CD4-positive, alpha-beta T cell treated with Interleukin-10 for 1 hour (primary cell): ENCODE results near the gene PGAP3.

Experiments
- DNase-seq: peaks from one replicate; pipeline ENCODE4 v3.0.0-alpha.2; 2020

Gene PGAP3

DNA sequence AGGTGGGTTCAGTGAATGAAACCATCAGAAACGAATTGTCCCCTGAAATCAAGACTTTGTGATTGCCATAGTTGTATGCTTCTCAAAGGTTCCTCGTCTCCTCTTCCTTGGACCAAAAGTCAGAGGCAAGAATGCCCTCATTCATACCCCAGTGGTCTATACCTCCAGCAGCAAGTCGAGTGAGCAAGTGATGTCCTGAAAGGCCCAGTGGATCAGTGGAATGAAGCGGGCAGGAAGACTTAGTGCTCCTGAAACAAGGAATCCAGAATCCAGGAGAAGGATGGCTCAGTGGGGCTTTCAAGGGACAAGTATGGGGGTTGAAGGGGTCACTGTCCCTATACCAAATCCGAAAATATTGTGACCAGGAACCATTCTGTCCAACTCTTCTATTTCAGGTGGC lies 6.7 kb upstream of the PGAP3 start:
- DNase-seq, result no peak

DNA sequence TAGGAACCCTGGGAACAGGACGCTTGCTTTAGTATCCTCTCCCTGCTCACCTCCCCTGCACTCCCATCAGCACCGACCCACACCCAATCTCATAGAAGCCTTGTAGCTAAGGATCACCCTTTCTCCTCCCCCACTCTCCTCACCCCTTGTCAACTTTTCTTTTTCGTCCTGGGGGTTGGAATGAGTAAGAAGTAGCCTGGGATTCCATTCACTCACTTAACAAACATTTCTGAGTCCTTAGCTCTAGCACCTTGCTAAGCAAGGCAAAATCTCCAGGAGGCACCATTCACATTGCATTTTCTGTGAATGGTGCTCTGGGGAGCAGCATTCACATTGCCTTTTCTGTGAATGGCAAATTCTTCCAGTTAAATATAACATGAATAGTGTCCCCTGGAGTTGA lies 1.1 kb upstream of the PGAP3 start:
- DNase-seq, result no peak

DNA sequence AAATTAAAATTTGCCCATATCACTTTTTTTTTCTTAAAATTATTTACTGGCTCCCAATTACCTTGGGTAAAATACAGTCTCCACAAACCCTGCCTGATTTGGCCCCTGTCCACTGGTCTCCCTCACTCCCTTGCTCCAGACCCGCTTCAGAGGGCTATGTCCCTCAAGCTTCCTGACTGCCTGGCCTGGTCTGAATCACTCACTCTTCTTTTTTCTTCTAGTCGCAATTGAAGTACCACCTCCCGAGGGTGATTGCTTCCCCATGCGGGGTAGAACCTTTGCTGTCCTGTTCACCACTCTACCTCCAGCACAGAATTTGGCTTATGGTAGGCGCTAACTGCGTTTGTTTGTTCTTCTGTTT lies 598 bp upstream of the PGAP3 start:
- DNase-seq, result no peak

DNA sequence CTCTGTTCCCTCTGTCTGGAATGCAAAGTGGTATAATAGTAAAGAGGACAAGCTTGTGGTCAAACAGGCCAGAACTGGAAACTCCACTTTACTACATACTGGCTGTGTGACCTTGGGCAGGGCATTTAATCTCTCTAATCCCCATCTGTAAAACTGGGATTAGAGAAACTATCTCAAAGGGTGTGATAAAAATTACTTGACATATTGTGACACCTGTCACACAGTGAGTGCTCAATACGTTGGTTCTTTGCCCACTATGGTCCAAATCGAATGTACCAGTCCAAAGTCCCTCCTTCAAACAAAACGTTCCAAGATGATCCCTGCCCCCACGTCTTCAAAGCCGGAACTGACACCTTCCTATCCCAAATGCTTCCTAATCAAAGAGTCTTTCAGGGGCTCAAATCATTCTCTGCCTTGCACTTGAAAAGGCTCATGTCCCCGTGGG lies 734 bp downstream of the PGAP3 start:
- no peak for DNase-seq

DNA sequence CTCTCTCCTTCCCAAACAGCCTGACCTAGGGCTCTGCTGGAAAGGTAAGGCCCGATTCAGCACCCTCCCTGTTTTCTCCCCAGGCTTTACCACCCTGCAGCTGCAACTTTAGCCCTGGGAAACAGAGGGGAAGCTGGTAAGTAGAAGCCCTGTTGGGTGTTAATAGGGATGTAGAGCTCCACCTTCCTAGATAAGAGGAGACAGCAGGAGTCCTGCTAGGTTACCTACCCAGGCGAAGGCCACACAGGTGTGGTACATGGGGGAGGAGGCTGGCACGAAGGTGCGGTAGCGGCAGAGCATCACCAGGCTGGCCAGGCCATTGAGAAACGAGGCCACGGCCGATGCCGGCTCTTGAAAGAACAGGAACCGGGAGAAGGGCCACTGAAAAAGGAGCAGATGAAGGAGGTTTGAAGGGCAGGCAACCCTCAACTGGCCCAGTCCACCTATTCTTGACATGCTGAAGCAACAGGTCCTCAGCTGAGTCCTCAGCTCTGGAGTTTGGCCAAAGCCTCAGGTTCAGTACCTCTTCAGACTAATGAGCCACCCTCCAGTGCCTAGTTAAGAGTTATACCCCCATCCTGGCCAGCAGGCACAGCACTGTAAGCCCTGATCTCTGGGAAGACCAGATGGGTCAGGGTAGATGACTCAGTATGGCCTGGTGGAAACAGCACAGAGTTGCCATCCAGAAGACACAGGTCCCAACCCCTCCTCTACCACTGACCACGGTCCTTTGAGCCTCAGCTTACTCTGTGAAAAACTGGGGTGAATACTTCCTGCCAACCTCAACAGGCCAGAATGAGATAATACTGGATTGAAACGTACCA lies 3.3 kb downstream of the PGAP3 start:
- DNase-seq, result no peak

DNA sequence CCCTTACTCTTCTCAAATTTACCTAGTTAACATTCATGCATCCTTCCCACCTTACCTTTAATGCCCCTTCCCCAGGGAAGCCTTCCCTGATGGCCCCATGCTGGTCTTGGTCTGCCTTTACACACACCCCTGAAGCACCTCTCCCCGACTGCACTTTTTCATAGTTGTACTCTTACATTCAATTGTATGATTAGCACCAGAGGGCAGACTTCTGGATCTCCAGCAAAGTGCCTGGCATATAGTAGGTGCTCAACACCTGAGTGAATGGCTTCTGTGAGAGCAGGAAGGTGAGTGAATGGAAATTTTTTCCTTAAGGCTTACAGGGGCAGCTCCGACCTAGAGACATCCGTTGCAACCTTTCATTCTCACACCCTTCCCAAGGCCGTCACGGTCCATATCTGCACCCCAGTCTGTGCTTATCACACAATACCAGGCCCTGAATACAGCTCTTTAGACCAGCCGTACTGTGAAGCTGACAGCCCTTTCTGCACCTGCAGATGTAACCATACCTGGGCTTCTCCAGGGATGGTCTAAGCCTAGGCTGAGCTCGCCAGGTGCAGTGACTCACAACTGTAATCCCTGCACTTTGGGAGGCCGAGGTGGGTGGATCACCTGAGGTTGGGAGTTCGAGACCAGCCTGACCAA lies 4.4 kb downstream of the PGAP3 start:
- no peak for DNase-seq

DNA sequence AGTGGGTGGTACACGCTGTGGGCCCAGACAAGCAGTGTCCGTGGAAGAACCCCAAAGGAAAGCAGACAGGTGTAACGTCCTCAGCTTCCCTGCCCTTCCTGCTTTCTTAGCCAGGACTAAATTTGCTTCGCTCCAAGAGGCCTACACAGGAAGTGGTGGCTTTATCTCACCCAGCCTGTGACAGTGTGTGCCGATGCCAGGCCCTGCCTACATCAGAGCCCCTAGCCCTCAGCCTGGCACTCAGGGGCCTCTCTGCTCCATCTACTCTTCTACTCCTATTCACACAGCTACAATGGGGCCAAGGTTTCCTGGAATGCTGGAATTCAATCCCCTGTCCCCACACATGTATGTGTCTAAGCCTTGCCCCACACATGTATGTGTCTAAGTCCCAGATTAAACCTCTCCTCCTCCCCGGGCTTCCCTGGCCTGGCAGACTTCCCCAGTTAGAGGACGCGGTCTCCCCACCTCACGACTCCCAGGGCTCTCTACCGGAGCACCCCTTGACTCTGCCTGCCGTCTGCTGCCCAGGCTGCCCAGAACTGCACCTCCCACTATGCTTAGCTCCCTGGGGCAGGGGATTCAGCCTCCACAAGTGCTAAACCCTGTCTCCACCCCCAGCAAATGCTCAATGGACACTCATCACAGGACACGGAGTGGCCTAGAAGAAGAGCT lies 8.2 kb downstream of the PGAP3 start:
- DNase-seq, result peak; percentile 61

DNA sequence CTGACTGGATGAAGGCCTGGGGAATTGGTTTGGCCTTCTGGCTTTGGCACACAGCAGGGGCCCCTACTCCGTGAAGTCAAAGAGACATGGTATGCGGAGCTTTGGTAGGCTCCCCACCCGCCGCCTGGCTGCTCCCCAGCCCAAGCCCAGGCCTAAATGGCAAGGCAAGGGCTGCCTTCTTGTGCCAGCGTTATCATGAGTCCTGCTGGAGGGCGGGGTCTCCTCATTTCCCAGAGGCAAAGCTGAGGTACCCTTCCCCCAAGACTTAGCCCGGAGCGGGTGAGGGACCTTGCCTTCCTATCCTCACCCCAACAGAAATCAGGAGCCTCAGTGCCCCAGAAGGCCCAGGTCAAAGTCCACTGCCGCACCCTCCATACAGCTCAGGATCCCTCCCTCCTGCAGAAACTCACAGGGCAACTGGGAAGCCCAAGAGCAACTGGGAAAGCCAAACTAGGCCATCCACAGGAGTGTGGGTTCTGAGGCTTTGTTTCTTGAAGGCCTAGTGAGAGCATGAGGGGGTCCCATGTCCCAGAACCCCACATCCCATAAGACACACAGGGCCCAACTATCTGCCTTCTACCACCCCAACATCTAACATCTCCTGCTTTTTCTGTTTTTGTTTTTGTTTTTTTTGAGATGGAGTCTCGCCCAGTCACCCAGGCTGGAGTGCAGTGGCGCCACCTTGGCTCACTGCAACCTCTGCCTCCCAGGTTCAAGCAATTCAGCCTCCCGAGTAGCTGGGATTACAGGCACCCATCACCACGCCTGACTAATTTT lies 9.3 kb downstream of the PGAP3 start:
- DNase-seq, result no peak

DNA sequence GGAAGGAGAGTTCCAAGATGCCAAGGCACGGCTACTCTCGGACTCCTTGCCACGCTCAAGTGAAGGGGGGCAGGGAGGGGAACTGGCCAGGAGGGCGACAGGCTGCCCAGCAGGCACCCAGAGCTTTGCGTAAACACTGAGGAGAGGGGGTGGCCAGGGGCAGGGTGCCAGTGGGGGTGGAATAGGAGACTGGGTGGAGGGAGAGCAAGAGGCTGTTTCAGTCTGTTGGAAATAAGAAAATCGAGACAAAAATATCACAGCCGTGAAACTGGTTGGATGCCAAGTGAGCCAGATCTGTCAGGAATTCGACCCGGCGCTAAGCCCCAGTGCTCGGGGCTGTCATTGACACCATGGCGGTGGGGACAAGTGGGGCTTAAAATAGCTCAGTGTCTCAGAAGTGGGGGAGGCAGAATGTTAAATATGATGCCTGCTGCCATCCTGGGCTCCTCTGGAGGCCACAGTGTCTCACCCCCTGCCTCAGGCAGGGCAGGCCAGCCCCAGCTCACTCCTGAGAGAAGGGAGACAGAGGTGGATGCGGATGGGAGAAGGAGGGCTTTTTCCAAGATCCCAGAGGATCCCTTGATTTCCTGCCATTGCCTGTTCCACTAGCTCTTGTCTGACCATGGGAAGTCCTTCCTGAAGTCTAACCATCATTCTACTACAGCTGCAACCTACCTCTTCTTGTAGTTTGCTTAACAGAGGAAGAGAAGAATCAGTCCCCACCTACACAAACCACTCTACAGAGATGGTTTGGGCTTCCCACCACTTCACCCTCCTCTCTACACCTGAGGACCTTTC lies 10.1 kb downstream of the PGAP3 start:
- DNase-seq, result no peak

DNA sequence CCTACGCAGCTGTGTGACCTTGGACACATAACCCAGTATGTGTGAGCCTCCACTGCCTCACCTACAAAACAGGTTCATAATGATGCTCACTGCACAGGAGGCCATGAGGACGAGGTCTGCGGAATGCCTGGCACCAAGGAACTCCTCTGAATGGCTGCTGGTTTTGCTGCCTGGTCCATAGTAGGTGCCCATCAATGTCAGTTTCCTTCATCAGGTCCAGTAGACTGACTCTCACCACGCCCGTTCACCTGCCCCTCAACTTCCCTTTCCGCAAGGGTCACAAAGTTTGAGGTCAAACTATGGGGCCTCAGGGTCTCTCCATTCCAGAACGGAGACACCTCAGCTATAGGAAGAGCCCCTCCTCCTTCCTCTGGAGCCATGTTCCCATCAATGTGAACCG lies 10.8 kb downstream of the PGAP3 start:
- no peak for DNase-seq

DNA sequence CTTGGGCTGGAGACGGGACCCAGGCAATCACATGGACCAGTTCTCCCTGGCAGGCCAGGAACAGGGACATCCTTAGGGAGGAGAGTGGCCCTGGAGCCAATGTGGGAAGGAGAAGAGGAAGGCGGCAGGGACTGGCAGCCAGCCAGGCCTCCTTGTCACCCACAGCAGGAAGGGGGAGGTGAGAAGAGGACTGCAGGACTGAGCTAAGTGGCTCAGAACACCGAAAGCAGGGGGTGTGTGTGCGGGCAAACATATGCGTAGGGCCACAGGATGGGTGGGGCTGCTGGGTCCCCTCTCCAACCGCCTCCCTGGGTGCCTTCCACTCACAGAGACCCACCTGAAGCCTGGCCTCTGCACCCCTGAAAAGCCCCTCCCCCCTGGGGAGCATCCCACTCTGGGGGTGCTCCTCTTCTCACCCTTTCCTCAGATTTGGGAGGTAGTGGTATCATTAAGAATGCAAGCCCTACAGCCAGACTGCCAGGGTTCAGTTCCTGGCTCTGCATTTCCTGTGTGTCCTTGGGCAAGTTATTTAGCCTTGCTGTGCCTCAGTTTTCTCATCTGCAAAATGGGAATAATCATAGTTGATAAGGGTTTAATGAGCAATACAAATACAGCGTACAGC lies 11.5 kb downstream of the PGAP3 start:
- DNase-seq, result peak; percentile 72

DNA sequence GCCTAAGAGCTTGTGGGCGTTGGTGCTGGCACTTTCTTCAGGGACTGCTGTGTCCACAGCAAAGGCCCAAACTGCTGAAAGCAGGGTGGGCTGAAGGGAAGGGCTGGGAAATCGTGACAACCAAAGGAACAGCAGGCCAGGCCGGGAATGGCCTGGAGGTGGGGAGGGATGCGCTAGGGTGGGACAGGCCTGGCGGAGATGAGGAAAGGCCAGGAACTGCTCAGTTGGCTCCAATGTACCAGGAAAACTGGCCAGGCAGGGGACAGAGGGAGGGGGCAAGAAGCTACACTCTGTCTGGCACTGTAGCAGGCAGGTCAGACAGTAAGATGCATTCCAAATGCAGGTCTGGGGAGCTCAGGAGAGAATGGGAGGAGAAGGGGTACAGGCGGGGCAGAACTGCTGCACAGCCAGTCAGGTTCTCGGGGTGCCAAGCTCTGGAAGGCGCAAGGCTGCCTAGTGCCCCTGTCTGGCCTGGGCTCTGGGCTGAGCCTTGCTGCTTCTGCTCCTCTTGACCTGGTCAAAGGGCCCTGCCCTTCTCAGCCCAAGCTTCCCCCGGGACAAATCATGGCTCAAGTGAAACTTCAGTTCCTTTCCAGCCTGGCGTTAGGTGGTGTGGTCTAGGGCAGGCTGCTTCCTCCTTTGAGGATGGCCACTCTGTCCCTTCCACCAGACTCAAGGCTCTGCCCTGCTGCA lies 12.3 kb downstream of the PGAP3 start:
- no peak for DNase-seq

DNA sequence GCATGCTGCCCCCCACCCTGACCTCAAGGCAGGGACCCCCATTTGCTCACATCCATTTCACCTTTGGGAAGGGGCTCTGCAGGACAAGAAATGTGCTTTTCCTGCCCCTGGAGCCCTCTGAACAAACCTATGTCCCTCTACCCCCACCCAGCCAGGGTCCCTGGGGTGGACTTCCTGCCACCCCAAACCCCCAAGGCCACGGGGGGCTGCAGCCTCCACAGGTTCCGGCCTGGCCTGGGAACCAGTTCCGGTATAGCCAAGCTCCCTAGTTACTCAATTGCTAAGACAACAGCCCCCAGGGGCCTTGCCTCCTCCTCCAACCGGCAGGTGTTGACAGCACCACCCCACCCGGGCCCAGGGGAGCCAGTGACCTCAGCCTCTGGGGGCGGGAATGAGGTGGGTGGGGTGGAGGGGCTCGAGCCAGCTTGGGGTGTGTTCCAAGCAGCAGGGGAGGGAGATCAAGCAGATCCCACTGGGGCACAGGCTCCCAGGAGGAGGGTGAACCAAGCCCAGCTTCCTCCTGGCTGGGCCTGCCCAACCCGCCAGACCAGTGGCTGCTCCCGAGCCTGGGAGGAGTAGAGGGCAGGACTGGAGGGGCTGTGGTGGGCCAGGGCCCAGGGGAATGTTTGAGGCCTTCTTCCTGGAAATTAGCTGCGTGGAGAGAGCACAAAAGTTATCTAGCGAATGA lies 13.0 kb downstream of the PGAP3 start:
- no peak for DNase-seq

DNA sequence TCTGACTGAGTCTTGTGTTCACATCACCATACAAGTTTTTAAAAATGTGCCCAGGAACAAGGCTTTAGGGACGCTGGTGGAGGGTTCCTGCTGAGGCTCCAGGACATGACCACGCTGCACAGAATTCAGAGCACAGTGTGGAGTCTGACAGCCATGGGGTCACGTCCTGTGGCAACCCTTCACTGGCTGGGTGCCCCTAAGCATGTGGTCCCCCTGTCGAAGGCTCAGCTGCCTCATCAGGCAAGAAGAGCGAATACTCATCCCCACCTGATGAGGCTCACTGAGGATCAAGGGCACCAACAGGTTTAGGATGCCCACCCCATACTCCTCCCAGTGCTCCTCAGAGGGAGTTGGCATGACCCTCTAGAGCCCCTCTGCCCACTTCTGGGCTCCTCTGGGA lies 13.7 kb downstream of the PGAP3 start:
- DNase-seq, result no peak

DNA sequence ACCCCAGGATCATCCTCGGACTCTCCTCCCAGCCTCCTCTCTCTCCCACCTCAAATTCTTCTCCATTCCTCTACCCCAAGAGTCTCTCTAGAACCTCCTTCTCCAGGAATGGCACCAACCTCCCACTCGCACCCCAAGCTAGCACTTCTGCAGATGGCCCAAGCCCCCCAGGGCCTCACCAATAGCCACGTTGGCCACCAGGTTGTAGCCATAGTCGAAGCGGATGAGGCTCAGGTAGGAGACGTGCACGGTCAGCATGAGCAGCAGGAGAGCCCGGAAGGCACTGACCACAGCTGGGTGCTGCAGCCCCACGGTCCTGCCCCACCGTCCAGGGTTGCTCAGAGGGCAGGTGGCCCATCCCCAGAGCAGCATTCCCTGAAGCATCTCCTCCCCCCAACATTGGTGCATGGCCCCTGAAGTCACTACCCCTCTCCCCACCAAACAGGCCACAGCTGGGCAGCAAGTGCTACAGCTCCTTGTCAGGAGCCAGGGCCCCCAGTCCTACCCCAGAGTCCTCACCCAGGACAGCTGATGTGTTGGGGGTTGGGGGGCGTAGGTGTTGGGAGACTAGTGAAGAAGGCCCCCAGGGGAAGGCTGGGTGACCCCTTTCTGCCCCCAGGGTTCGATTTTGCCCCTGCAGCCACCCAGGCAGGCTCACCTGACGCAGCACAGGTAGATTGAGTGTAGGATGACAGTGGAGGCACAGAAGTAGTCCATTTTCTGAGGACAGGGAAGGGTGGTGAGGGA lies 14.3 kb downstream of the PGAP3 start:
- no peak for DNase-seq

DNA sequence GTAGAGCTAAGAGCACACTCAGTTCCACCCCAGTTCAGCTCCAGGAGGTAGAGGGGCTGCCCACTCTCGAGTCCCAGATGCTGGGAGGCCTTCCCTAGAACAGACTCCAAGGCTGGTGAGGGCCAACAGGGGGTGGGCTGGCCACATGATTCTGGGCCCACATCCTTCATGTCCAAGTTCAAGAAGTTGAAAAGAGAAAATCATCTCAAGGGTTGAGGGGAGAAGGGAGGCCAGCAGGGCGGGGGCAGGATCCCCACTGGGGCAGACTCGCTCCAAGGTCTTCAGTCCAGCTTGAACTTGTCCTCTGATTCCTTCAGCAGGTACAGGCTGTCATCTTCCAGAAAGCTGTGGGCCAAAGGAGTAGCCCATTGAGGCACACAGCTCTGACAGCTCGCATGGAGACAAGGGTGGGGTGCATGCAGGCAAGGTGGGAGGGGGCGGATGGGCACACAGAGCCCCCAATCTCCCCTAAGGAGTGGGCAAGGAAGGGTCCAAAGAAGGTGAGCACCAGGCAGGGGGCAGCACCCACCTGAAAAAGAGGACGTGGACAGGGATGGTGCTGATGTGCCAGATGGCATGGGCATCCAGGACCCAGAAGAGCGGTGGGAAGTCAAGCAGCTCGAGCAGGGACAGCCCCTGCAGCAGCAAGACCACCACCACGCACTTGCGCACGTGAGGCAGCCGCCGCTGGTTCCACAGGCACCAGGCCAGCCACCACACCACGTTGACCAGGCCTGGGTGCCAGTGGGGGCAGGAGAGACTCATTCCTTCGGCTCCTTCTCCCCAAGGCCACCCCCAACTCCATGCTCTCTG lies 15.1 kb downstream of the PGAP3 start:
- DNase-seq, result no peak

DNA sequence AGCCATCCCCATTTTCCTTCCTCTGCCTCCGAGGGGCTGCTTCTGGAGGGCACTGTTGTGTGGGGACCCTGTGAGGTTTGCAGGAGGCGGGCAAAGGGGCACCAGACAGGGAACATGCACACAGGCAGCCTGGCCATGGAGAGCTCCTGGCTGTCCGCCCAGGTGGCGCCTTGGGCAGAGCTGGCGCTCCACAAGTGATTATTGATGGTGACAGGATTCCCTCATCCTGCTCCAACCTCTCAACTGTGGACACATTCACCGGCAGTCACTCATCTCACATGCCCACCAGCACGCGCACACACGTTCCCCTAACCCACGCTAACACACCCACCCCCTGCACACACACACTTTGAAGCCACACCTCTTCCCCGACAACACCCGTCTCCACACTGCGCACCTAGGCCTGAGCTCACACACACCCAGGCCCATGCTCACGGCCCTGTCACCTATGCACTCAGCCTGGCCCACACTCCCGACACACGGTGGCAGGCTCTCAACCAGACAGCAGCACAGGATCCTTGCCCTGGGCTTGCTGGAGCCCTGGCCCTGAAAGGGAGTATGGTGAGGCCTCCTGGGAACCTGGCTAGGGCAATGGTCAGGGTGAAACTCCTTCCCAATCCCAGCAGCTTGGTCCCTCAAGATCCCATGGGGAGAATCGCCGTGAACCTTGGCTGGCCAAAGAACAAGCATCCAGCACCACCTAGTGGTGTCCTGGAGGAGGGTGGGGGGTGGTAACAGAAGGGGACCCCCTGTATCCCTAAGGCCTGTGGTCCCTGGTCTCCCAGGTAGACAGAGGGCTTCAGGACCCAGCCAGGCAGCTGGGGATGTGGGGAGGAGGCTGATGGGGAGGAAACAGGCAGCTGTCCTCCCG lies 16.0 kb downstream of the PGAP3 start:
- no peak for DNase-seq

DNA sequence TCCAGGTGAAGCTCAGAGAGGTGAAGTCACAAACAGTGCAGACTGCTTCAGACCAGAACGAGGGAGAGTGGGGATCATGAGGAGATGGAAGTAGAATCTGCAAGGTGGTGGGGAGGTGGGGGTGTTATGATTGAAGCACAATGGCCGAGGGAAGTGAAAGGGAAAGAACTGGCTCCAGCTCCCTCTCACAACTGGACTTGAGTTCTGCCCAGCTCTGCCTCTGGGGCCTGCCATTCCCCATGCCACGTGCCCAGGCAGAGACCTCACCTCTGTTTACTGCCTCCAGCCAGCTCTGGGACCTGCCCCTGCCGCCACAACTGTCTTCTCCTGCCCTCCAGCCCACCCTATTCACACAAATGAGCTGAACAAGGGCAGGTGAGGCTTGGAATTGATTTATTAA lies 17.1 kb downstream of the PGAP3 start:
- DNase-seq, result no peak
